GM12878 (cell line): ENCODE data around the gene NBEA. TPM values are rescaled to one million over a fixed set of nuclear protein-coding genes. Genes with fewer than 3 reads are reported as not detected.

Experiments
- ATAC-seq: fragments of 200-7000 bp; cut with Tn5 transposase; 3 replicates; pipeline ENCODE4 v1.9.1; 2020; ENCODE audit warnings: mild to moderate bottlenecking, moderate library complexity
- BruUV-seq: library from RNA; stranded (reverse); fragments of 400-500 nt; replicated peaks from 2 replicates; lab custom pipeline; 2021; lab: Mats Ljungman, UMichigan
- CTCF ChIA-PET: fragments of 300-600 bp; sonication (Branson Sonifier 250); formaldehyde crosslinking; extraction: SDS; loops from one replicate; lab custom pipeline; 2021; ENCODE audit warnings: inconsistent platforms; lab: Yijun Ruan, JAX
- POLR2A ChIA-PET: fragments of 350-600 bp; formaldehyde crosslinking; extraction: SDS; loops from one replicate; lab custom pipeline; 2021; ENCODE audit warnings: inconsistent platforms; lab: Charles Lee
- RAD21 ChIA-PET: fragments of 300-600 bp; sonication (Branson Sonifier 250); formaldehyde crosslinking; loops from one replicate; lab custom pipeline; 2023; ENCODE audit warnings: antibody characterized with exemption; ENCODE audit not compliant: unreplicated experiment; lab: Charles Lee
- SMC1A ChIA-PET: fragments of 300-600 bp; sonication (Branson Sonifier 250); formaldehyde crosslinking; loops from one replicate; lab custom pipeline; 2023; ENCODE audit not compliant: unreplicated experiment, uncharacterized antibody; lab: Charles Lee
- DNase-seq: peaks from one replicate; pipeline ENCODE4 v3.0.0-alpha.2; 2011; ENCODE audit warnings: low read depth, low spot score
- FAIRE-seq: peaks from 3 replicates; lab custom pipeline; 2011; peaks lifted over from hg19 to GRCh38; lab: Jason Lieb, UNC
- H2AFZ ChIP-seq: 2 replicates; pipeline ENCODE4 v1.6.0; 2011; ENCODE audit warnings: low read depth, low read length, control low read depth; ENCODE audit not compliant: control insufficient read depth
- H3K27ac ChIP-seq: 2 replicates; pipeline ENCODE4 v1.5.1; 2011; ENCODE audit warnings: control low read depth; ENCODE audit not compliant: control insufficient read depth, insufficient read depth
- H3K27me3 ChIP-seq, 2 experiments: replicated peaks in 1 of 2; 2 replicates each; pipeline versions ENCODE4 v1.6.0 to v1.6.1; 2011; ENCODE audit warnings: low read length in 1 of 2; ENCODE audit not compliant: control insufficient read depth in 2 of 2, insufficient read depth in 2 of 2
- H3K36me3 ChIP-seq, 2 experiments: 2 replicates each; pipeline ENCODE4 v1.5.1; 2011; ENCODE audit warnings: low read length in 1 of 2; ENCODE audit not compliant: control insufficient read depth in 2 of 2, insufficient read depth in 2 of 2
- H3K4me1 ChIP-seq: 2 replicates; pipeline ENCODE4 v1.6.1; 2011; ENCODE audit warnings: mild to moderate bottlenecking, low read length, moderate library complexity, mixed read lengths; ENCODE audit not compliant: control insufficient read depth, insufficient read depth
- H3K4me2 ChIP-seq: 2 replicates; pipeline ENCODE4 v1.6.0; 2011; ENCODE audit warnings: control low read depth; ENCODE audit not compliant: control insufficient read depth, insufficient read depth
- H3K4me3 ChIP-seq: fragments of 200-600 bp; sonication (generic); 2 replicates; pipeline ENCODE4 v1.5.1; 2016
- H3K79me2 ChIP-seq: 2 replicates; pipeline ENCODE4 v1.6.0; 2011; ENCODE audit warnings: low read length; ENCODE audit not compliant: control insufficient read depth, insufficient read depth
- H3K9ac ChIP-seq: 2 replicates; pipeline ENCODE4 v1.8.0; 2011; ENCODE audit warnings: low read length, control low read depth, mixed read lengths; ENCODE audit not compliant: control insufficient read depth, insufficient read depth
- H3K9me3 ChIP-seq: replicated peaks from 3 replicates; pipeline ENCODE4 v1.5.1; 2011; ENCODE audit warnings: mild to moderate bottlenecking, low read length; ENCODE audit not compliant: control insufficient read depth, insufficient read depth
- H4K20me1 ChIP-seq: 2 replicates; pipeline ENCODE4 v1.6.0; 2011; ENCODE audit not compliant: control insufficient read depth, insufficient read depth
- ATF7 ChIP-seq: fragments of 450-650 bp; IDR thresholded peaks from 2 replicates; pipeline ENCODE4 v1.6.1; 2016; ENCODE audit warnings: low read depth, mild to moderate bottlenecking
- E2F4 ChIP-seq: IDR thresholded peaks from 2 replicates; pipeline ENCODE4 v1.6.1; 2012; ENCODE audit warnings: low read depth, low read length, improper control_type of control experiment
- GABPA ChIP-seq: IDR thresholded peaks from 2 replicates; pipeline ENCODE4 v1.6.1; 2014; ENCODE audit warnings: antibody characterized with exemption, low read depth, mild to moderate bottlenecking, inconsistent platforms
- MAX ChIP-seq: IDR thresholded peaks from 2 replicates; pipeline ENCODE4 v1.6.1; 2012; ENCODE audit warnings: low read depth, low read length, improper control_type of control experiment
- SMC3 ChIP-seq: IDR thresholded peaks from 2 replicates; pipeline ENCODE4 v1.6.1; 2011; ENCODE audit warnings: low read length, improper control_type of control experiment, borderline replicate concordance
- SPI1 ChIP-seq: IDR thresholded peaks from 2 replicates; pipeline ENCODE4 v1.6.1; 2011; ENCODE audit warnings: low read depth, mild to moderate bottlenecking, low read length, moderate library complexity, borderline replicate concordance; ENCODE audit not compliant: insufficient read depth
- USF1 ChIP-seq: IDR thresholded peaks from 2 replicates; pipeline ENCODE4 v1.6.1; 2011; ENCODE audit warnings: borderline replicate concordance, low read depth, mild to moderate bottlenecking, moderate library complexity, mixed read lengths, low read length; ENCODE audit not compliant: insufficient read depth; ENCODE audit errors: extremely low read length
- USF2 ChIP-seq: IDR thresholded peaks from 2 replicates; pipeline ENCODE4 v1.6.1; 2011; ENCODE audit warnings: low read depth, low read length, improper control_type of control experiment, borderline replicate concordance
- ZBTB11 ChIP-seq: fragments of 450-650 bp; formaldehyde crosslinking; IDR thresholded peaks from 2 replicates; pipeline ENCODE4 v1.5.0; 2022; ENCODE audit warnings: mild to moderate bottlenecking, missing genetic modification characterization
- ZBTB40 ChIP-seq: fragments of 450-650 bp; IDR thresholded peaks from 2 replicates; pipeline ENCODE4 v1.6.1; 2016; ENCODE audit warnings: mild to moderate bottlenecking, moderate library complexity, borderline replicate concordance
- ZNF217 ChIP-seq: fragments of 450-650 bp; IDR thresholded peaks from 2 replicates; pipeline ENCODE4 v1.6.1; 2017; ENCODE audit warnings: antibody characterized with exemption, mild to moderate bottlenecking
- ZNF384 ChIP-seq: IDR thresholded peaks from 2 replicates; pipeline ENCODE4 v1.6.1; 2012; ENCODE audit warnings: low read depth, mild to moderate bottlenecking, low read length, improper control_type of control experiment, borderline replicate concordance
- WGBS: methylation state at CpG from one replicate; pipeline ENCODE4 v1.1.6; 2016; ENCODE audit warnings: low lambda C conversion rate; ENCODE audit not compliant: insufficient replicate concordance, insufficient coverage; ENCODE audit errors: missing lambda C conversion rate; 5-methylcytosine and 5-hydroxymethylcytosine counted together
- in situ Hi-C: fragments of 300-500 bp; cut with MboI; formaldehyde crosslinking; loops from 9 replicates; pipeline ENCODE4 v1.14.3; 2018; ENCODE audit warnings: mixed read lengths
- intact Hi-C: fragments of 100-400 bp; cut with micrococcal nuclease; formaldehyde crosslinking; loops from one replicate; pipeline ENCODE4 v1.14.2; 2022; ENCODE audit not compliant: unreplicated experiment
- polyA plus RNA-seq, 11 experiments: library from polyadenylated mRNA; depleted of rRNA in 4 of 11; unstranded in 6 of 11; stranded (reverse) in 5 of 11; fragments of >200 nt; fragmentation: Nextera tagmentation in 4 of 11; fragmentation: Illumina TruSeq in 1 of 11; extraction: Ambion mirVana in 4 of 11; extraction: Trizol in 1 of 11; gene quantifications; 1 replicate in 1 of 11; 2 replicates in 10 of 11; pipeline versions ENCODE4 v1.2.1 to v1.2.3, GENCODE V29; 2011 to 2016; ENCODE audit warnings: inconsistent platforms in 2 of 11, missing spikeins in 2 of 11, low read depth in 1 of 11
- total RNA-seq, 4 experiments: library from RNA; depleted of rRNA in 3 of 4; stranded (reverse); fragments of >200 nt in 3 of 4; fragmentation: Illumina TruSeq in 1 of 4; extraction: Trizol in 1 of 4; gene quantifications; 2 replicates each; pipeline versions ENCODE4 v1.2.1 to v1.2.3, GENCODE V29; 2013 to 2021

Gene NBEA
- total and polyA plus RNA-seq, 10 of the 15 experiments (the other 5 are each of a cell fraction or from before 2014, with no cell fraction given): 0.23 to 3.6 (median 0.55) TPM

- ChIA-PET SMC1A (interaction anchor here (0.6 to 1.6 kb wide), 2 partner anchors 21 to 1699 kb away, joined by 3 read pairs; no protein-coding TSS in a partner anchor), RAD21 (no interaction called here), CTCF (interaction anchor here (0.6 to 1.9 kb wide), 3 partner anchors 10 to 58 kb away, joined by 3 to 8 read pairs (median 4); no protein-coding TSS in a partner anchor), POLR2A (no interaction called here)
- Histone ChIP-seq H4K20me1 (no peaks in the 10 kb centered on the region), H3K79me2 (no peaks in the 10 kb centered on the region), H3K27me3 (no peaks in the 10 kb centered on the region), H3K27ac (no peak overlapping the region), H2AFZ (no peak overlapping the region), H3K9me3 (no peaks in the 10 kb centered on the region), H3K4me3 (no peak overlapping the region), H3K36me3 (no peaks in the 10 kb centered on the region), H3K9ac (no peak overlapping the region), H3K4me2 (no peak overlapping the region), H3K4me1 (no peaks in the 10 kb centered on the region)
- no TSS peak for BruUV-seq
- FAIRE-seq: no peak
- 63% methylated on average over 2 of the region's 2 CpGs for WGBS
- intact Hi-C loops (no loop called here), in situ Hi-C loops (no loop called here)
- no peak for DNase-seq
- ATAC-seq: no peak
- TF ChIP-seq USF2 (no peak), GABPA (no peak), E2F4 (no peak), MAX (no peak), ZBTB11 (CRISPR knock-in tag) (no peak), SMC3 (no peak), SPI1 (no peak), ZNF384 (no peak), ATF7 (no peak), ZNF217 (no peak), USF1 (no peak), ZBTB40 (no peak)
These were observed 237.4 kb downstream of the NBEA start for GRCh38 chr13:35179494-35179893.
